Right kidney (tissue), 1 donor: Measurements from ENCODE around the gene PITHD1.
"Not testable (repeated sequence)": the region's sequence is repeated elsewhere in the genome, so short reads cannot be mapped to it uniquely, and the experiment has no call there.

Experiments
- DNase-seq: peaks from one replicate; pipeline ENCODE4 v3.0.0-alpha.2; 2016

Gene PITHD1

GRCh38 chr1:23825076-23825761 is 47.0 kb downstream of the PITHD1 start, which contains the start of gene HMGCL:
TSS of gene HMGCL (minus strand) at chr1:23825429. CDS start at chr1:23825415, 14 bp downstream.
- DNase-seq: peak; percentile 87

- DNase-seq: peak; percentile 30
Observed at GRCh38 chr1:23825762-23826522, 47.7 kb downstream of the PITHD1 start.

- not testable (repeated sequence) for DNase-seq
Observed at GRCh38 chr1:23826590-23826989, 48.4 kb downstream of the PITHD1 start.

- no peak for DNase-seq
Observed at GRCh38 chr1:23827717-23828116, 49.5 kb downstream of the PITHD1 start.

- not testable (repeated sequence) for DNase-seq
Observed at GRCh38 chr1:23834156-23834555, 55.9 kb downstream of the PITHD1 start.

- DNase-seq: no peak
Observed at GRCh38 chr1:23836037-23836436, 57.8 kb downstream of the PITHD1 start.
